ENCODE data around the gene SIK3. TPM values are rescaled to one million over a fixed set of nuclear protein-coding genes. Genes with fewer than 3 reads are reported as not detected.

SIK3 gene
- total RNA-seq, 1 donor from 2014 or later = 29.4 TPM

DNA sequence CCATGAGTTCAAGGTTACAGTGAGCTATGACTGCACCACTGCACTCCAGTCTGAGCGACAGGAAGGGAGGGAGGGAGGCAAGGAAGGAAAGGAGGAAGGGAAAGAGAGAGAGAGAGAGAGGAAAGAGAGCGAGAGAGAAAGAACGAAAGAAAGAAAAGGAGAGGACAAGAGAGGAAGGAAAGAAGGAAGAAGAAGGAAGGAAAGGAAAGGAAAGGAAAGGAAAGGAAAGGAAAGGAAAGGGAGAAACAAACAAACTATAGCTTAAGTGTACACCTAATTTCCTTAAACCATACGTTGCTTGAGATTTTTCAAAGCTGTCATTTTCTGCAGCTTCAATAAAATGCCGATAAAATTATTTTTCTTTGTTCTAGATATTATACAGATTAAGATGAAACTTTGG, 180.6 kb downstream of the SIK3 start:
- H3K27me3 Mint-ChIP-seq (ENCODE audit: unreplicated experiment) = no peaks in the 10 kb centered on the region
- TF ChIP-seq, protein P1, sequence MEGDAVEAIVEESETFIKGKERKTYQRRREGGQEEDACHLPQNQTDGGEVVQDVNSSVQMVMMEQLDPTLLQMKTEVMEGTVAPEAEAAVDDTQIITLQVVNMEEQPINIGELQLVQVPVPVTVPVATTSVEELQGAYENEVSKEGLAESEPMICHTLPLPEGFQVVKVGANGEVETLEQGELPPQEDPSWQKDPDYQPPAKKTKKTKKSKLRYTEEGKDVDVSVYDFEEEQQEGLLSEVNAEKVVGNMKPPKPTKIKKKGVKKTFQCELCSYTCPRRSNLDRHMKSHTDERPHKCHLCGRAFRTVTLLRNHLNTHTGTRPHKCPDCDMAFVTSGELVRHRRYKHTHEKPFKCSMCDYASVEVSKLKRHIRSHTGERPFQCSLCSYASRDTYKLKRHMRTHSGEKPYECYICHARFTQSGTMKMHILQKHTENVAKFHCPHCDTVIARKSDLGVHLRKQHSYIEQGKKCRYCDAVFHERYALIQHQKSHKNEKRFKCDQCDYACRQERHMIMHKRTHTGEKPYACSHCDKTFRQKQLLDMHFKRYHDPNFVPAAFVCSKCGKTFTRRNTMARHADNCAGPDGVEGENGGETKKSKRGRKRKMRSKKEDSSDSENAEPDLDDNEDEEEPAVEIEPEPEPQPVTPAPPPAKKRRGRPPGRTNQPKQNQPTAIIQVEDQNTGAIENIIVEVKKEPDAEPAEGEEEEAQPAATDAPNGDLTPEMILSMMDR (IDR thresholded peaks at IDR 0.05; ENCODE audit: unreplicated experiment) = no peak
- H3K36me3 Mint-ChIP-seq (ENCODE audit: low read depth, unreplicated experiment) = no peaks in the 10 kb centered on the region
- no peaks in the 10 kb centered on the region for H3K9me3 Mint-ChIP-seq (ENCODE audit: unreplicated experiment)
- H3K27ac Mint-ChIP-seq (ENCODE audit: unreplicated experiment) = no peak overlapping the region
- no peak overlapping the region for H3K4me3 Mint-ChIP-seq (ENCODE audit: unreplicated experiment)
- H3K4me1 Mint-ChIP-seq (ENCODE audit: unreplicated experiment) = peaks cover 6% of the 10 kb centered on the region
- DNase-seq (ENCODE audit: low spot score) = no peak

DNA sequence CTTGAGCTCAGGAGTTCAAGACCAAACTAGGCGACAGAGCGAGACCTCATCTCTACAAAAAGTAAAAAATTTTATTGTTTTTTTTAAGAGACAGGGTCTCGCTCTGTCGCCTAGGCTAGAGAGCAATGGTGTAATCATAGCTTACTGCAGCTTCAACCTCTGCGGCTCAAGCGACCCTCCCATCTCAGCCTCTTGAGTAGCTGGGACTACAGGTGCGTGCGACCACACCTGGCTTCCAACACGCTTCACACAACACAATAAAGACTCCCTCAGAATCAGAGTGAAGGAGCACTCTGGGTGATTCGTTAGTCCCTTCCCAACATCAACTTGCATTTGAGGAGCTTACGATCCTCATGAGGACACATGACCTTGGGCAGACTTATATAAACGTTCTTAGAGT, 181.3 kb downstream of the SIK3 start:
- Mint-ChIP-seq H3K36me3 (ENCODE audit: low read depth, unreplicated experiment) (no peaks in the 10 kb centered on the region), H3K27ac (ENCODE audit: unreplicated experiment) (no peak overlapping the region)
- TF ChIP-seq, protein P1 (IDR thresholded peaks at IDR 0.05; ENCODE audit: unreplicated experiment) = no peak

DNA sequence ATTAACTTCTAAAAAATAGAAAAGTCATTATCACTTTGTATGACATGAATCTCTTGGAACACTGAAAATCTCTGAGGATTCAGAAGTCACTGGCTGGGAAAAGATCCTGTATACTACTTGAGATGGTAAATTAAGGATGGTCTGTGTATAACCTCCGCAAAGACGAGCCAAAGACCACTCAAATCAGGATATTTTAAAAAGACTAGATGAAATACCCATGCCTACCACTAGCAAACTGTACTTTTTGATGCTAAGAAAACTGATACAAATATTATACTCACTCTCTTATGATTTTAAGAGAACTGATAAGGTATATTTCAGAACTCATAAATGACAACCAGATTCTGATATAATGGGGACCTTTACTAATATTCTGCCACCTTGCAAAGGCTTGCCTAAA, 182.2 kb downstream of the SIK3 start:
- H3K36me3 Mint-ChIP-seq (ENCODE audit: low read depth, unreplicated experiment) = no peaks in the 10 kb centered on the region
- no peaks in the 10 kb centered on the region for H3K9me3 Mint-ChIP-seq (ENCODE audit: unreplicated experiment)
- TF ChIP-seq, protein P1 (IDR thresholded peaks at IDR 0.05; ENCODE audit: unreplicated experiment) = no peak
- H3K27ac Mint-ChIP-seq (ENCODE audit: unreplicated experiment) = no peak overlapping the region
- DNase-seq (ENCODE audit: low spot score) = no peak
- no peaks in the 10 kb centered on the region for H3K27me3 Mint-ChIP-seq (ENCODE audit: unreplicated experiment)
- H3K4me3 Mint-ChIP-seq (ENCODE audit: unreplicated experiment) = no peak overlapping the region
- peaks cover 6% of the 10 kb centered on the region for H3K4me1 Mint-ChIP-seq (ENCODE audit: unreplicated experiment)

More for the DNA sequence above, 181.3 kb downstream of the SIK3 start:
- H3K9me3 Mint-ChIP-seq (ENCODE audit: unreplicated experiment) = no peaks in the 10 kb centered on the region
- H3K4me3 Mint-ChIP-seq (ENCODE audit: unreplicated experiment) = no peak overlapping the region
- H3K27me3 Mint-ChIP-seq (ENCODE audit: unreplicated experiment) = no peaks in the 10 kb centered on the region
- DNase-seq (ENCODE audit: low spot score) = no peak
- peaks cover 6% of the 10 kb centered on the region for H3K4me1 Mint-ChIP-seq (ENCODE audit: unreplicated experiment)

DNA sequence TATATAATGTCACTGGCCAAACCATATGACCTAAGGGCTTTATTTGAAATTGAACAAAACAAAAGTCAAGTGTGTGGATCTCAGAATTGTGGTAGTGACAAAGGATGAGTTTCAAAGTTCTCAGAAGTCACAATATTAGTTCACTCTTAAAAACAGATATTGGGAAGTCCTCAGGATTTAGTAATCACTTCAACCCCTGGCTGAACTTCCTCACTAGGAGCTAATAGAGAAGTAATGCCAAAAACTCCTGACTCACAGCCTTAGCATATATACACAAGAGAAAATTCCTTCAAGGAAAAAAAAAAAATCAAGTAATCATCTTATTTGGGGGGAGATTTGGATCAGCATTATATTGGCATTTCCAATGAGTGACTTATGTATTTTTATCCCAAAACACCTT, 185.2 kb downstream of the SIK3 start:
- TF ChIP-seq, protein P1 (IDR thresholded peaks at IDR 0.05; ENCODE audit: unreplicated experiment) = no peak
- Mint-ChIP-seq H3K9me3 (ENCODE audit: unreplicated experiment) (no peaks in the 10 kb centered on the region), H3K27ac (ENCODE audit: unreplicated experiment) (no peak overlapping the region), H3K4me1 (ENCODE audit: unreplicated experiment) (peaks cover 6% of the 10 kb centered on the region), H3K27me3 (ENCODE audit: unreplicated experiment) (no peaks in the 10 kb centered on the region), H3K36me3 (ENCODE audit: low read depth, unreplicated experiment) (no peaks in the 10 kb centered on the region), H3K4me3 (ENCODE audit: unreplicated experiment) (no peak overlapping the region)
- no peak for DNase-seq (ENCODE audit: low spot score)

DNA sequence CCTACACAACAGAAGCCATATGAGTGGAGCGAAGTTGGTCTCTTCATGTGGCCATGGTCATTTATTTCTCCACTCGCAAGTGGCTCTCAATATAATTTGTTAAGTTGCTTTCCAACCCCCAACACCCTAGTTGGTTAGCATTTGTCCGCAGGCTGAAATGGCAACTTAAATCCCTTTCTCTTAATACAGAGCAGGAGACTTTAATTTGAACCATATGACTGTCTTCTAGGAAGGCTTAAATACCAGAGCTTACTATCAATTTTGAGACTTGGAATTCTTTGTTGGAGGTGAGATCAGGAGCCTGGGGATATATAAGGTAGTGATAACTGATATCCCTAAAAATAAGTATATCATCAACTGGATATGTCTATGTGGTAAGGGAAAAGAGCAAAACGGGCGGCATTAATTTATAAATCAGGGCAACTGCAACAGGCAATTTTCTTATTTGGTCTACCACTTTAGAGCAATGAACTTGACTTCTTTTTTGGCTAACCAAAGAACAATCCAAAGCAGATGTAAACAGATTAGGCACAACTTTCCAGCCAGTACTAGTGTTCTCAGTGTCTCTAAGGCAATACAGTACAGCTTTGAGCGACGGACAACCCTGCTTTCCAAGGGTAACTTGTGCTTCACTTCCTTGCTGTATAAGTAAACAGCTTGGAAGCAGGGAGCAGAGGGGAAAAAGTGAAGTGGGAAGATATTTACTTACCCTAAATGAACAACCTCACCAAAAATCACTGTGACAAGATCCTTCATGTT, 186.1 kb downstream of the SIK3 start:
- Mint-ChIP-seq H3K4me1 (ENCODE audit: unreplicated experiment) (peaks cover 3% of the 10 kb centered on the region), H3K27ac (ENCODE audit: unreplicated experiment) (no peak overlapping the region), H3K4me3 (ENCODE audit: unreplicated experiment) (no peak overlapping the region), H3K36me3 (ENCODE audit: low read depth, unreplicated experiment) (no peaks in the 10 kb centered on the region), H3K9me3 (ENCODE audit: unreplicated experiment) (no peaks in the 10 kb centered on the region), H3K27me3 (ENCODE audit: unreplicated experiment) (no peaks in the 10 kb centered on the region)
- DNase-seq (ENCODE audit: low spot score) = no peak
- TF ChIP-seq, protein P1 (IDR thresholded peaks at IDR 0.05; ENCODE audit: unreplicated experiment) = no peak
